Neural progenitor cell (in vitro differentiated cells): Measurements from ENCODE around the gene SLC24A1.

ENCODE experiments used
- CTCF ChIP-seq: fragments of 200-600 bp; sonication (generic); IDR thresholded peaks from 2 replicates; pipeline ENCODE4 v1.5.1; 2017; ENCODE audit warnings: antibody characterized with exemption, mild to moderate bottlenecking
- EZH2 ChIP-seq: fragments of 200-600 bp; sonication (generic); IDR thresholded peaks from 2 replicates; pipeline ENCODE4 v1.6.1; 2017; ENCODE audit warnings: antibody characterized with exemption, mild to moderate bottlenecking, moderate library complexity
- EZH2phosphoT487 ChIP-seq: fragments of 200-600 bp; sonication (generic); IDR thresholded peaks from 2 replicates; pipeline ENCODE4 v1.6.1; 2017; ENCODE audit warnings: antibody characterized with exemption

- no peak for TF ChIP-seq CTCF
- TF ChIP-seq EZH2: no peak
- TF ChIP-seq EZH2phosphoT487: no peak
Observed at GRCh38 chr15:65631503-65631902, 9.8 kb downstream of the SLC24A1 start.
